Liver (tissue), 9 donors: Measurements from ENCODE around the gene TIMD4. TPM values are rescaled to one million over a fixed set of nuclear protein-coding genes. Genes with fewer than 3 reads are reported as not detected.

Source experiments
- DNase-seq: peaks from one replicate; pipeline ENCODE4 v3.0.0-alpha.2; 2017; ENCODE audit warnings: low spot score
- H3K27ac ChIP-seq, 2 donors: one replicate each; pipeline ENCODE4 v1.7.0; 2013; ENCODE audit warnings: inconsistent platforms in 2 of 2, low read length in 2 of 2, control low read depth in 1 of 2, low read depth in 1 of 2, mild to moderate bottlenecking in 1 of 2
- H3K27me3 ChIP-seq, 4 donors: one replicate each; pipeline versions ENCODE4 v1.6.1 to v1.7.0; 2013; ENCODE audit warnings: low read length in 3 of 4, inconsistent platforms in 1 of 4, mild to moderate bottlenecking in 1 of 4, moderate library complexity in 1 of 4; ENCODE audit not compliant: control insufficient read depth in 4 of 4, insufficient read depth in 4 of 4
- H3K36me3 ChIP-seq, 4 donors: one replicate each; pipeline versions ENCODE4 v1.6.1 to v1.7.0; 2013; ENCODE audit warnings: low read length in 3 of 4, mild to moderate bottlenecking in 3 of 4, low read depth in 1 of 4, moderate library complexity in 1 of 4; ENCODE audit not compliant: control insufficient read depth in 4 of 4, insufficient read depth in 3 of 4
- H3K4me1 ChIP-seq, 4 donors: one replicate each; pipeline versions ENCODE4 v1.6.1 to v1.7.0; 2013; ENCODE audit warnings: low read length in 3 of 4, mild to moderate bottlenecking in 3 of 4, moderate library complexity in 1 of 4; ENCODE audit not compliant: control insufficient read depth in 4 of 4, insufficient read depth in 4 of 4
- H3K4me3 ChIP-seq, 3 donors: one replicate each; pipeline versions ENCODE4 v1.6.1 to v1.7.0; 2013; ENCODE audit warnings: low read length in 3 of 3, control low read depth in 1 of 3, low read depth in 1 of 3, mild to moderate bottlenecking in 1 of 3
- H3K9ac ChIP-seq, 2 donors: one replicate each; pipeline ENCODE4 v1.7.0; 2013; ENCODE audit warnings: low read length in 2 of 2, mild to moderate bottlenecking in 2 of 2, moderate library complexity in 2 of 2, control low read depth in 1 of 2, low read depth in 1 of 2
- H3K9me3 ChIP-seq, 4 donors: one replicate each; pipeline versions ENCODE4 v1.6.1 to v1.7.0; 2013; ENCODE audit warnings: low read length in 3 of 4; ENCODE audit not compliant: control insufficient read depth in 4 of 4
- EGR1 ChIP-seq, 2 donors: IDR thresholded peaks; 2 replicates each; pipeline ENCODE4 v1.6.1; 2016 to 2018; ENCODE audit warnings: antibody characterized with exemption in 2 of 2, low read depth in 2 of 2
- FOXA1 ChIP-seq: IDR thresholded peaks from 2 replicates; pipeline ENCODE4 v1.6.1; 2016; ENCODE audit warnings: antibody characterized with exemption
- FOXA2 ChIP-seq: IDR thresholded peaks from 2 replicates; pipeline ENCODE4 v1.6.1; 2016; ENCODE audit warnings: antibody characterized with exemption
- GABPA ChIP-seq, 2 donors: IDR thresholded peaks in 1 of 2; conservative IDR thresholded peaks in 1 of 2; 2 replicates each; pipeline ENCODE4 v1.6.1; 2016; ENCODE audit warnings: antibody characterized with exemption in 2 of 2, mild to moderate bottlenecking in 1 of 2, moderate library complexity in 1 of 2
- HNF4A ChIP-seq, 2 donors: conservative IDR thresholded peaks; 2 replicates each; pipeline ENCODE4 v1.6.1; 2016; ENCODE audit warnings: antibody characterized with exemption in 2 of 2, mild to moderate bottlenecking in 2 of 2
- HNF4G ChIP-seq: IDR thresholded peaks from 2 replicates; pipeline ENCODE4 v1.6.1; 2016; ENCODE audit warnings: antibody characterized with exemption
- JUND ChIP-seq, 2 donors: IDR thresholded peaks; 2 replicates each; pipeline ENCODE4 v1.6.1; 2016; ENCODE audit warnings: antibody characterized with exemption in 2 of 2
- RXRA ChIP-seq, 2 donors: IDR thresholded peaks; 2 replicates each; pipeline ENCODE4 v1.6.1; 2017 to 2018; ENCODE audit warnings: antibody characterized with exemption in 2 of 2, mild to moderate bottlenecking in 1 of 2
- TAF1 ChIP-seq: conservative IDR thresholded peaks from 2 replicates; pipeline ENCODE4 v1.6.1; 2016; ENCODE audit warnings: antibody characterized with exemption, mild to moderate bottlenecking
- WGBS: extraction: QIAGEN DNeasy Blood & Tissue Kit; methylation state at CpG from one replicate; pipeline ENCODE4 v1.1.7; 2013; 5-methylcytosine and 5-hydroxymethylcytosine counted together
- polyA plus RNA-seq, 2 donors: library from polyadenylated mRNA; stranded (reverse) in 1 of 2; unstranded in 1 of 2; fragments of 200-250 nt in 1 of 2; fragments of >200 nt in 1 of 2; fragmentation: Nextera tagmentation in 1 of 2; extraction: Ambion mirVana in 1 of 2; gene quantifications; one replicate each; pipeline versions ENCODE4 v1.2.1 to v1.2.3, GENCODE V29; 2013 to 2015
- total RNA-seq, 2 donors: library from RNA; depleted of rRNA; stranded (reverse); fragments of >200 nt; gene quantifications; one replicate each; pipeline ENCODE4 v1.2.3, GENCODE V29; 2014
- TF ChIP-seq, protein P1 (sequence below): IDR thresholded peaks from 2 replicates; pipeline ENCODE4 v1.6.1; 2016; ENCODE audit warnings: antibody characterized with exemption, mild to moderate bottlenecking
- TF ChIP-seq, protein P2 (sequence below): IDR thresholded peaks from 2 replicates; pipeline ENCODE4 v1.6.1; 2016; ENCODE audit warnings: antibody characterized with exemption
- TF ChIP-seq, protein P3 (sequence below): IDR thresholded peaks from 2 replicates; pipeline ENCODE4 v1.6.1; 2016; ENCODE audit warnings: antibody characterized with exemption
- TF ChIP-seq, protein P4 (sequence below): IDR thresholded peaks from 2 replicates; pipeline ENCODE4 v1.6.1; 2016; ENCODE audit warnings: antibody characterized with exemption
- TF ChIP-seq, protein P5 (sequence below): fragments of 150-350 bp; IDR thresholded peaks from 2 replicates; pipeline ENCODE4 v1.5.1; 2017; ENCODE audit warnings: improper control_type of control experiment, low read depth, low read length; ENCODE audit not compliant: missing input control
- donor health status: healthy.
- donor health status: healthy.
- donor health status: healthy.
- donor health status: healthy.
- donor health status: healthy.

Gene TIMD4
- total and polyA plus RNA-seq, 4 donors, result 3.0 to 38.8 (median 8.6) TPM

DNA sequence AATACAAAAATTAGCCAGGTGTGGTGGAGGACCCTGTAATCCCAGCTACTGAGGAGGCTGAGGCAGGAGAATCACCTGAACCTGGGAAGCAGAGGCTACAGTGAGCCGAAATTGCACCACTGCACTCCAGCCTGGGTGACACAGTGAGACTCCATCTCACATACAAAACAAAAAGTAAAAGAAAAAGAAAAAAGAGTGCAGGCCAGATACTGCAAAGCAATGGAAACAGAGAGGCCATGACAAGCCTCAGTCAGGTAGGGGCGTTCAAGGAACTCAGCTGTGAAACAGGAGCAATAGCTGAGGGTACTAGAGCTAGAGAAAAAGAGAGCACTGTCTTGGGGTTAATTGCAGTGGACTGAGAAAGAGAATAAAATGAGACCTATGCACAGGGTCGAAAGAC lies 56.2 kb downstream of the TIMD4 start (continued):
- TF ChIP-seq, protein P1, sequence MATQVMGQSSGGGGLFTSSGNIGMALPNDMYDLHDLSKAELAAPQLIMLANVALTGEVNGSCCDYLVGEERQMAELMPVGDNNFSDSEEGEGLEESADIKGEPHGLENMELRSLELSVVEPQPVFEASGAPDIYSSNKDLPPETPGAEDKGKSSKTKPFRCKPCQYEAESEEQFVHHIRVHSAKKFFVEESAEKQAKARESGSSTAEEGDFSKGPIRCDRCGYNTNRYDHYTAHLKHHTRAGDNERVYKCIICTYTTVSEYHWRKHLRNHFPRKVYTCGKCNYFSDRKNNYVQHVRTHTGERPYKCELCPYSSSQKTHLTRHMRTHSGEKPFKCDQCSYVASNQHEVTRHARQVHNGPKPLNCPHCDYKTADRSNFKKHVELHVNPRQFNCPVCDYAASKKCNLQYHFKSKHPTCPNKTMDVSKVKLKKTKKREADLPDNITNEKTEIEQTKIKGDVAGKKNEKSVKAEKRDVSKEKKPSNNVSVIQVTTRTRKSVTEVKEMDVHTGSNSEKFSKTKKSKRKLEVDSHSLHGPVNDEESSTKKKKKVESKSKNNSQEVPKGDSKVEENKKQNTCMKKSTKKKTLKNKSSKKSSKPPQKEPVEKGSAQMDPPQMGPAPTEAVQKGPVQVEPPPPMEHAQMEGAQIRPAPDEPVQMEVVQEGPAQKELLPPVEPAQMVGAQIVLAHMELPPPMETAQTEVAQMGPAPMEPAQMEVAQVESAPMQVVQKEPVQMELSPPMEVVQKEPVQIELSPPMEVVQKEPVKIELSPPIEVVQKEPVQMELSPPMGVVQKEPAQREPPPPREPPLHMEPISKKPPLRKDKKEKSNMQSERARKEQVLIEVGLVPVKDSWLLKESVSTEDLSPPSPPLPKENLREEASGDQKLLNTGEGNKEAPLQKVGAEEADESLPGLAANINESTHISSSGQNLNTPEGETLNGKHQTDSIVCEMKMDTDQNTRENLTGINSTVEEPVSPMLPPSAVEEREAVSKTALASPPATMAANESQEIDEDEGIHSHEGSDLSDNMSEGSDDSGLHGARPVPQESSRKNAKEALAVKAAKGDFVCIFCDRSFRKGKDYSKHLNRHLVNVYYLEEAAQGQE, result no peak
- TF ChIP-seq, protein P2, sequence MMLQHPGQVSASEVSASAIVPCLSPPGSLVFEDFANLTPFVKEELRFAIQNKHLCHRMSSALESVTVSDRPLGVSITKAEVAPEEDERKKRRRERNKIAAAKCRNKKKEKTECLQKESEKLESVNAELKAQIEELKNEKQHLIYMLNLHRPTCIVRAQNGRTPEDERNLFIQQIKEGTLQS, result no peak
- TF ChIP-seq EGR1 (IDR thresholded peaks at IDR 0.05; ENCODE audit: low read depth in 2 of 2), result no peak

DNA sequence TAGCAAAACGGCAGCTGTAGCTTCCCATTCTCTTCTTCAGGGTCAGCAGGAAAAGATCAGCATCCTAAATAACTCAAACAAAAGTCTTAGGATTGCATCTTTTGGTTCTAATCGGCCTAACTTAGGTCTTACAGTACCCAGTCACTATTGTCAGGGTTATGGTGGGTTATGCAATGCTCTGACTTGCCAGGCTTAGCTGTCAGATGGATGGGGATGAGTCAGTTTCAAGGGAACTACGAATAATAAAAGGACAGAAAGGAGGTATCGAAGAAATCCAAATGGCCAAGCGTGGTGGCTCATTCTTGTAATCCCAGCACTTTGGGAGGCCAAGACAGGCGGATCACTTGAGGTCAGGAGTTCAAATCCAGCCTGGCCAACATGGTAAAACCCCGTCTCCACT lies 66.5 kb downstream of the TIMD4 start:
- H3K36me3 ChIP-seq, result no peaks in the 10 kb centered on the region
- TF ChIP-seq HNF4A (conservative IDR thresholded peaks at IDR 0.05), result no peak
- no peak for TF ChIP-seq RXRA (IDR thresholded peaks at IDR 0.05)
- TF ChIP-seq HNF4G, result no peak
- TF ChIP-seq, protein P3, sequence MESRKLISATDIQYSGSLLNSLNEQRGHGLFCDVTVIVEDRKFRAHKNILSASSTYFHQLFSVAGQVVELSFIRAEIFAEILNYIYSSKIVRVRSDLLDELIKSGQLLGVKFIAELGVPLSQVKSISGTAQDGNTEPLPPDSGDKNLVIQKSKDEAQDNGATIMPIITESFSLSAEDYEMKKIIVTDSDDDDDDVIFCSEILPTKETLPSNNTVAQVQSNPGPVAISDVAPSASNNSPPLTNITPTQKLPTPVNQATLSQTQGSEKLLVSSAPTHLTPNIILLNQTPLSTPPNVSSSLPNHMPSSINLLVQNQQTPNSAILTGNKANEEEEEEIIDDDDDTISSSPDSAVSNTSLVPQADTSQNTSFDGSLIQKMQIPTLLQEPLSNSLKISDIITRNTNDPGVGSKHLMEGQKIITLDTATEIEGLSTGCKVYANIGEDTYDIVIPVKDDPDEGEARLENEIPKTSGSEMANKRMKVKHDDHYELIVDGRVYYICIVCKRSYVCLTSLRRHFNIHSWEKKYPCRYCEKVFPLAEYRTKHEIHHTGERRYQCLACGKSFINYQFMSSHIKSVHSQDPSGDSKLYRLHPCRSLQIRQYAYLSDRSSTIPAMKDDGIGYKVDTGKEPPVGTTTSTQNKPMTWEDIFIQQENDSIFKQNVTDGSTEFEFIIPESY, result no peak
- no peak for TF ChIP-seq JUND (IDR thresholded peaks at IDR 0.05)
- TF ChIP-seq FOXA2, result no peak
- TF ChIP-seq, protein P4, sequence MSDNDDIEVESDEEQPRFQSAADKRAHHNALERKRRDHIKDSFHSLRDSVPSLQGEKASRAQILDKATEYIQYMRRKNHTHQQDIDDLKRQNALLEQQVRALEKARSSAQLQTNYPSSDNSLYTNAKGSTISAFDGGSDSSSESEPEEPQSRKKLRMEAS, result no peak
- TF ChIP-seq, protein P1, result no peak
- 80% methylated on average over 7 of the region's 7 CpGs for WGBS
- no peak for DNase-seq
- no peak overlapping the region for H3K9ac ChIP-seq
- H3K27ac ChIP-seq, result no peak overlapping the region
- H3K27me3 ChIP-seq, result no peaks in the 10 kb centered on the region
- no peaks in the 10 kb centered on the region for H3K9me3 ChIP-seq
- H3K4me3 ChIP-seq, result no peak overlapping the region
- no peaks in the 10 kb centered on the region for H3K4me1 ChIP-seq

DNA sequence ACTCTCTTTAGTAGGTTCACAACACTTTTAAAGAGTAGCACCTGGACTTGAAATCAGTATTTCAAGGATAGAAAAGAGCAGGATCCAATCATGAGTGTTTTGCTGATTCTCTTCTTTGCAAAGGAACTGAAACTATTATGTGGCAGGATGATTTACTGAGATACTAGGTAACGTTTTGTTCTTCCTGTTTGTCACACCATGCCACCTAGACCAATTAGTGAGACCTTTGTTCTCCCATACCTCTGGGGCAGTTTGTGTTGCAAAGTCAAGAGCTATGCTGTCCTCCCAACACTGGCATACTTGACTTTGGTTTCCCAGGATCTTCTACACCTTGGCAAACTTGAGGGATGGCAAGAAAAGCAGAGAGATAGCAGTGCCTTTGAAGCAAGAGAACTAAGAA lies 69.5 kb downstream of the TIMD4 start:
- H3K4me3 ChIP-seq, result no peak overlapping the region
- H3K4me1 ChIP-seq, result no peaks in the 10 kb centered on the region
- H3K9ac ChIP-seq, result no peak overlapping the region
- no peaks in the 10 kb centered on the region for H3K9me3 ChIP-seq
- no peak overlapping the region for H3K27ac ChIP-seq
- H3K27me3 ChIP-seq, result no peaks in the 10 kb centered on the region
- no peaks in the 10 kb centered on the region for H3K36me3 ChIP-seq
- 53% methylated on average over 1 of the region's 1 CpG for WGBS
- DNase-seq, result no peak
- TF ChIP-seq, protein P1, result no peak
- TF ChIP-seq HNF4A (conservative IDR thresholded peaks at IDR 0.05) (no peak), EGR1 (IDR thresholded peaks at IDR 0.05; ENCODE audit: low read depth in 2 of 2) (no peak), RXRA (IDR thresholded peaks at IDR 0.05) (no peak), GABPA (IDR thresholded peaks at IDR 0.05 in 1 of 2, conservative IDR thresholded peaks at IDR 0.05 in 1 of 2) (no peak), TAF1 (no peak), FOXA2 (no peak), FOXA1 (no peak)
- TF ChIP-seq, protein P5, sequence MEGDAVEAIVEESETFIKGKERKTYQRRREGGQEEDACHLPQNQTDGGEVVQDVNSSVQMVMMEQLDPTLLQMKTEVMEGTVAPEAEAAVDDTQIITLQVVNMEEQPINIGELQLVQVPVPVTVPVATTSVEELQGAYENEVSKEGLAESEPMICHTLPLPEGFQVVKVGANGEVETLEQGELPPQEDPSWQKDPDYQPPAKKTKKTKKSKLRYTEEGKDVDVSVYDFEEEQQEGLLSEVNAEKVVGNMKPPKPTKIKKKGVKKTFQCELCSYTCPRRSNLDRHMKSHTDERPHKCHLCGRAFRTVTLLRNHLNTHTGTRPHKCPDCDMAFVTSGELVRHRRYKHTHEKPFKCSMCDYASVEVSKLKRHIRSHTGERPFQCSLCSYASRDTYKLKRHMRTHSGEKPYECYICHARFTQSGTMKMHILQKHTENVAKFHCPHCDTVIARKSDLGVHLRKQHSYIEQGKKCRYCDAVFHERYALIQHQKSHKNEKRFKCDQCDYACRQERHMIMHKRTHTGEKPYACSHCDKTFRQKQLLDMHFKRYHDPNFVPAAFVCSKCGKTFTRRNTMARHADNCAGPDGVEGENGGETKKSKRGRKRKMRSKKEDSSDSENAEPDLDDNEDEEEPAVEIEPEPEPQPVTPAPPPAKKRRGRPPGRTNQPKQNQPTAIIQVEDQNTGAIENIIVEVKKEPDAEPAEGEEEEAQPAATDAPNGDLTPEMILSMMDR, result no peak
- TF ChIP-seq, protein P4, result no peak
